Measurements from ENCODE around the gene ENPEP. TPM values are rescaled to one million over a fixed set of nuclear protein-coding genes. Genes with fewer than 3 reads are reported as not detected.
A peak's percentile ranks its signal among the peaks of the same experiment; 100 is the strongest.
"Not testable (repeated sequence)": the region's sequence is repeated elsewhere in the genome, so short reads cannot be mapped to it uniquely, and the experiment has no call there.

The ENPEP gene
- total RNA-seq, 1 donor from 2014 or later: 4.1 TPM

- intact Hi-C loops (cut with DNase I): no loop called here
- ATAC-seq (no peak), DNase-seq (ENCODE audit: missing footprints) (no peak)
Observed at GRCh38 chr4:110567214-110567613, 91.3 kb downstream of the ENPEP start.

GRCh38 chr4:110576696-110577095 lies 100.7 kb downstream of the ENPEP start:
- ATAC-seq; DNase-seq (ENCODE audit: missing footprints); intact Hi-C loops (cut with DNase I): not testable (repeated sequence)

- intact Hi-C loops (cut with DNase I): no loop called here
- DNase-seq (ENCODE audit: missing footprints): no peak
- ATAC-seq: peak; percentile 34
Observed at GRCh38 chr4:110586131-110586850, 110.3 kb downstream of the ENPEP start.

- DNase-seq (ENCODE audit: missing footprints) (peak; percentile 60), ATAC-seq (no peak)
- intact Hi-C loops (cut with DNase I): no loop called here
Observed at GRCh38 chr4:110587666-110588285, 111.8 kb downstream of the ENPEP start.

- intact Hi-C loops (cut with DNase I): no loop called here
- DNase-seq (ENCODE audit: missing footprints) (no peak), ATAC-seq (no peak)
Observed at GRCh38 chr4:110589297-110589696, 113.3 kb downstream of the ENPEP start.

GRCh38 chr4:110595583-110595982 lies 119.6 kb downstream of the ENPEP start:
- DNase-seq (ENCODE audit: missing footprints) (no peak), ATAC-seq (no peak)
- intact Hi-C loops (cut with DNase I): no loop called here

GRCh38 chr4:110596431-110596830 lies 120.5 kb downstream of the ENPEP start:
- DNase-seq (ENCODE audit: missing footprints): no peak
- no peak for ATAC-seq
- intact Hi-C loops (cut with DNase I): no loop called here

- intact Hi-C loops (cut with DNase I): no loop called here
- ATAC-seq: no peak
Observed at GRCh38 chr4:110597582-110597981, 121.6 kb downstream of the ENPEP start.

GRCh38 chr4:110602061-110602460 lies 126.1 kb downstream of the ENPEP start:
- DNase-seq (ENCODE audit: missing footprints) (no peak), ATAC-seq (no peak)
- intact Hi-C loops (cut with DNase I): no loop called here

More at GRCh38 chr4:110597582-110597981, 121.6 kb downstream of the ENPEP start:
- no peak for DNase-seq (ENCODE audit: missing footprints)

- ATAC-seq (no peak), DNase-seq (ENCODE audit: missing footprints) (no peak)
- intact Hi-C loops (cut with DNase I): no loop called here
Observed at GRCh38 chr4:110605077-110605476, 129.1 kb downstream of the ENPEP start.

- intact Hi-C loops (cut with DNase I): no loop called here
- no peak for DNase-seq (ENCODE audit: missing footprints)
- no peak for ATAC-seq
Observed at GRCh38 chr4:110609044-110609750, 133.2 kb downstream of the ENPEP start.

- DNase-seq (ENCODE audit: missing footprints): no peak
- no peak for ATAC-seq
- intact Hi-C loops (cut with DNase I): no loop called here
Observed at GRCh38 chr4:110610620-110610939, 134.6 kb downstream of the ENPEP start.

- intact Hi-C loops (cut with DNase I): no loop called here
- ATAC-seq (no peak), DNase-seq (ENCODE audit: missing footprints) (no peak)
Observed at GRCh38 chr4:110610940-110611831, 135.2 kb downstream of the ENPEP start.

- ATAC-seq (no peak), DNase-seq (ENCODE audit: missing footprints) (no peak)
Observed at GRCh38 chr4:110611968-110612447, 136.1 kb downstream of the ENPEP start.

GRCh38 chr4:110612631-110613269 lies 136.8 kb downstream of the ENPEP start:
- ATAC-seq (no peak), DNase-seq (ENCODE audit: missing footprints) (no peak)
- intact Hi-C loops (cut with DNase I): no loop called here

More at GRCh38 chr4:110611968-110612447, 136.1 kb downstream of the ENPEP start:
- intact Hi-C loops (cut with DNase I): no loop called here

GRCh38 chr4:110613745-110614144 lies 137.8 kb downstream of the ENPEP start:
- ATAC-seq (no peak), DNase-seq (ENCODE audit: missing footprints) (no peak)
- intact Hi-C loops (cut with DNase I): no loop called here

GRCh38 chr4:110614173-110614963 lies 138.4 kb downstream of the ENPEP start:
- intact Hi-C loops (cut with DNase I): no loop called here
- DNase-seq (ENCODE audit: missing footprints) (no peak), ATAC-seq (no peak)
